ENCODE data around the gene SCFD2.

The SCFD2 gene

DNA sequence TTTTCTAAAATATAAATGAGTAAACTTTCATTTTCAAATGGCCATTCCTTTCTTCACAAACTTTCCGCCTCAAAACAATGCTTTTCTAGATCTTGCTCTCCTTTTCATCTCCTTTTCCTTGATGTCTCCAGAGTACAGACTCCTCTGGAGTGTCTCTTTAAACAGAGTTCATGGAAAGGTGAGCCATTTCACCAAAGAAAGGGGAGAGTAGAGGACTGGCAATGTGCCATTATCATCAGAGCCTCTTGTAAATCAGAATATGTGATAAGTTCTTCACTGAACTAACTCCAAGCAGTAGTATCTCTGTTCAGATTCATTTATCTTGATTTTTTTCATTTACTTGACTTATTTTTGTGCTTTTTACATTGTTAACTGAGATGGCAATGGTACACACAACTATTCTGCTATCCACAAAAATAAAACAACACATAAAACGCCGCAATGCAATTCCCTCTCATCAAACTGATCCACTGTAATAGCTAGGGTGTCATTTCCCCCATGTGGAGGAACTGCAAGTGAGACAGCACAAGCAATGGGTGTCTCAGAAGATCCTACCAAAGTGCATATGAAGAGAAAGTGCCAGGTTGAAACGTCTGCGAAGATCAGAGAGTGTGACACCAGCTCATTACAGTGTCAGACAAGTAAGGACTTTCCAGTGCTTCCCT, 378.3 kb downstream of the SCFD2 start:
- peak overlapping the region in 2 of 3 experiments; percentile 28 to 44 for H3K4me3 Mint-ChIP-seq
- H3K27me3 Mint-ChIP-seq (ENCODE audit: low read depth): no peaks in the 10 kb centered on the region
- H3K9me3 Mint-ChIP-seq: peaks cover 2% of the 10 kb centered on the region
- peaks cover 69% of the 10 kb centered on the region for H3K4me1 Mint-ChIP-seq
- H3K27ac Mint-ChIP-seq: peak overlapping the region; percentile 93 to 97 (median 96)
- H3K36me3 Mint-ChIP-seq (ENCODE audit: low read depth): peaks cover 4% of the 10 kb centered on the region
- TF ChIP-seq, protein P1, sequence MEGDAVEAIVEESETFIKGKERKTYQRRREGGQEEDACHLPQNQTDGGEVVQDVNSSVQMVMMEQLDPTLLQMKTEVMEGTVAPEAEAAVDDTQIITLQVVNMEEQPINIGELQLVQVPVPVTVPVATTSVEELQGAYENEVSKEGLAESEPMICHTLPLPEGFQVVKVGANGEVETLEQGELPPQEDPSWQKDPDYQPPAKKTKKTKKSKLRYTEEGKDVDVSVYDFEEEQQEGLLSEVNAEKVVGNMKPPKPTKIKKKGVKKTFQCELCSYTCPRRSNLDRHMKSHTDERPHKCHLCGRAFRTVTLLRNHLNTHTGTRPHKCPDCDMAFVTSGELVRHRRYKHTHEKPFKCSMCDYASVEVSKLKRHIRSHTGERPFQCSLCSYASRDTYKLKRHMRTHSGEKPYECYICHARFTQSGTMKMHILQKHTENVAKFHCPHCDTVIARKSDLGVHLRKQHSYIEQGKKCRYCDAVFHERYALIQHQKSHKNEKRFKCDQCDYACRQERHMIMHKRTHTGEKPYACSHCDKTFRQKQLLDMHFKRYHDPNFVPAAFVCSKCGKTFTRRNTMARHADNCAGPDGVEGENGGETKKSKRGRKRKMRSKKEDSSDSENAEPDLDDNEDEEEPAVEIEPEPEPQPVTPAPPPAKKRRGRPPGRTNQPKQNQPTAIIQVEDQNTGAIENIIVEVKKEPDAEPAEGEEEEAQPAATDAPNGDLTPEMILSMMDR (IDR thresholded peaks at IDR 0.05; ENCODE audit: unreplicated experiment in 3 of 3): no peak

GRCh38 chr4:52984462-52984881, 381.4 kb downstream of the SCFD2 start:
- Mint-ChIP-seq H3K27ac (peak overlapping the region; percentile 48 to 88 (median 75)), H3K4me1 (peaks cover 84% of the 10 kb centered on the region), H3K27me3 (ENCODE audit: low read depth) (no peaks in the 10 kb centered on the region), H3K4me3 (peak overlapping the region in 1 of 3 experiments; percentile 8), H3K36me3 (ENCODE audit: low read depth) (no peaks in the 10 kb centered on the region), H3K9me3 (no peaks in the 10 kb centered on the region)
- TF ChIP-seq, protein P1 (IDR thresholded peaks at IDR 0.05; ENCODE audit: unreplicated experiment in 3 of 3): no peak

GRCh38 chr4:52983563-52984303, 382.1 kb downstream of the SCFD2 start:
- H3K36me3 Mint-ChIP-seq (ENCODE audit: low read depth): no peaks in the 10 kb centered on the region
- TF ChIP-seq, protein P1 (IDR thresholded peaks at IDR 0.05; ENCODE audit: unreplicated experiment in 3 of 3): peak; percentile 71 to 79 (median 77)
- peaks cover 85% of the 10 kb centered on the region for H3K4me1 Mint-ChIP-seq
- H3K27me3 Mint-ChIP-seq (ENCODE audit: low read depth): no peaks in the 10 kb centered on the region
- no peaks in the 10 kb centered on the region for H3K9me3 Mint-ChIP-seq
- H3K27ac Mint-ChIP-seq: peak overlapping the region; percentile 48 to 88 (median 75)
- no peak overlapping the region for H3K4me3 Mint-ChIP-seq

GRCh38 chr4:52982946-52983340, 382.9 kb downstream of the SCFD2 start:
- Mint-ChIP-seq H3K36me3 (ENCODE audit: low read depth) (no peaks in the 10 kb centered on the region), H3K4me3 (no peak overlapping the region), H3K27ac (peak overlapping the region; percentile 73 to 88 (median 75)), H3K9me3 (no peaks in the 10 kb centered on the region), H3K27me3 (ENCODE audit: low read depth) (no peaks in the 10 kb centered on the region), H3K4me1 (peaks cover 84% of the 10 kb centered on the region)
- TF ChIP-seq, protein P1 (IDR thresholded peaks at IDR 0.05; ENCODE audit: unreplicated experiment in 3 of 3): peak in 1 of 3 experiments; percentile 43

DNA sequence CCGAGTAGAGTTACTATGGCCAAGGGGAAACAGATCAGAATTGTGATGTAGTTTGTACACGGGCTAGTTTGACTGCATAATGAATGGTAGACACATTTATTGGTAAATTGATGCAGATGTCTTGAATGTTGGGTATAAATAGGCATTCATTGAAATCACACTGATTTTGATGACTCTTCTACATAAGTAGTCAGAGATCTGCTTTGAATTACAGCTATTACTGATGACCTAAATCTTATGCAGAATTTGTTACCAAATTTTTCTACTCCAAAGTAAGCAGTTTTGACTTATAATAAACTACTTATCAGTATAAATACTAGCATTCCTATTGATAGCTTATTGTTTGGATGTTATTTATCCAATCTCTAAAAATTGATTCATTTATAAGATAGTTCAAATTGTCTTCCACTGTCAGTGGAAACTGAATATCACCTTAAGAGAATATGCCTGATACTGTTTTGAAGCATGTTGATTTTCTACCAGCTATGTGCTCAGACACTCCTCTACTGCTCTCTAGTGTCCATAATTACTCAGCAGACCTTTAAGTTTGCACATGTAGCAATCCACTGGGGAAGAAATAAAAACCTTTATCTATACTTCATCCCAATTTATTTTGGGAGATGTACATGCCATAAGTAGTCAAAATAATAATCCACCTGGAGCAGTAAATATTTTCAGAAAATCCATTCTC, 383.5 kb downstream of the SCFD2 start:
- Mint-ChIP-seq H3K36me3 (ENCODE audit: low read depth) (no peaks in the 10 kb centered on the region), H3K4me3 (peak overlapping the region in 1 of 3 experiments; percentile 9), H3K27me3 (ENCODE audit: low read depth) (no peaks in the 10 kb centered on the region), H3K9me3 (no peaks in the 10 kb centered on the region), H3K4me1 (peaks cover 84% of the 10 kb centered on the region), H3K27ac (peak overlapping the region; percentile 73 to 88 (median 75))
- TF ChIP-seq, protein P1 (IDR thresholded peaks at IDR 0.05; ENCODE audit: unreplicated experiment in 3 of 3): peak; percentile 87 to 93 (median 90)

All from nephron (organoid).